Liver (tissue), 9 donors: Measurements from ENCODE around the gene KLK10. TPM values are rescaled to one million over a fixed set of nuclear protein-coding genes. Genes with fewer than 3 reads are reported as not detected.

Source experiments
- DNase-seq: peaks from one replicate; pipeline ENCODE4 v3.0.0-alpha.2; 2017; ENCODE audit warnings: low spot score
- H3K27ac ChIP-seq, 2 donors: one replicate each; pipeline ENCODE4 v1.7.0; 2013; ENCODE audit warnings: inconsistent platforms in 2 of 2, low read length in 2 of 2, control low read depth in 1 of 2, low read depth in 1 of 2, mild to moderate bottlenecking in 1 of 2
- H3K27me3 ChIP-seq, 4 donors: one replicate each; pipeline versions ENCODE4 v1.6.1 to v1.7.0; 2013; ENCODE audit warnings: low read length in 3 of 4, inconsistent platforms in 1 of 4, mild to moderate bottlenecking in 1 of 4, moderate library complexity in 1 of 4; ENCODE audit not compliant: control insufficient read depth in 4 of 4, insufficient read depth in 4 of 4
- H3K36me3 ChIP-seq, 4 donors: one replicate each; pipeline versions ENCODE4 v1.6.1 to v1.7.0; 2013; ENCODE audit warnings: low read length in 3 of 4, mild to moderate bottlenecking in 3 of 4, low read depth in 1 of 4, moderate library complexity in 1 of 4; ENCODE audit not compliant: control insufficient read depth in 4 of 4, insufficient read depth in 3 of 4
- H3K4me1 ChIP-seq, 4 donors: one replicate each; pipeline versions ENCODE4 v1.6.1 to v1.7.0; 2013; ENCODE audit warnings: low read length in 3 of 4, mild to moderate bottlenecking in 3 of 4, moderate library complexity in 1 of 4; ENCODE audit not compliant: control insufficient read depth in 4 of 4, insufficient read depth in 4 of 4
- H3K4me3 ChIP-seq, 3 donors: one replicate each; pipeline versions ENCODE4 v1.6.1 to v1.7.0; 2013; ENCODE audit warnings: low read length in 3 of 3, control low read depth in 1 of 3, low read depth in 1 of 3, mild to moderate bottlenecking in 1 of 3
- H3K9ac ChIP-seq, 2 donors: one replicate each; pipeline ENCODE4 v1.7.0; 2013; ENCODE audit warnings: low read length in 2 of 2, mild to moderate bottlenecking in 2 of 2, moderate library complexity in 2 of 2, control low read depth in 1 of 2, low read depth in 1 of 2
- H3K9me3 ChIP-seq, 4 donors: one replicate each; pipeline versions ENCODE4 v1.6.1 to v1.7.0; 2013; ENCODE audit warnings: low read length in 3 of 4; ENCODE audit not compliant: control insufficient read depth in 4 of 4
- ATF3 ChIP-seq: IDR thresholded peaks from 2 replicates; pipeline ENCODE4 v1.6.1; 2016; ENCODE audit warnings: antibody characterized with exemption
- EGR1 ChIP-seq, 2 donors: IDR thresholded peaks; 2 replicates each; pipeline ENCODE4 v1.6.1; 2016 to 2018; ENCODE audit warnings: antibody characterized with exemption in 2 of 2, low read depth in 2 of 2
- FOXA1 ChIP-seq: IDR thresholded peaks from 2 replicates; pipeline ENCODE4 v1.6.1; 2016; ENCODE audit warnings: antibody characterized with exemption
- FOXA2 ChIP-seq: IDR thresholded peaks from 2 replicates; pipeline ENCODE4 v1.6.1; 2016; ENCODE audit warnings: antibody characterized with exemption
- GABPA ChIP-seq, 2 donors: IDR thresholded peaks in 1 of 2; conservative IDR thresholded peaks in 1 of 2; 2 replicates each; pipeline ENCODE4 v1.6.1; 2016; ENCODE audit warnings: antibody characterized with exemption in 2 of 2, mild to moderate bottlenecking in 1 of 2, moderate library complexity in 1 of 2
- HNF4A ChIP-seq, 2 donors: conservative IDR thresholded peaks; 2 replicates each; pipeline ENCODE4 v1.6.1; 2016; ENCODE audit warnings: antibody characterized with exemption in 2 of 2, mild to moderate bottlenecking in 2 of 2
- JUND ChIP-seq, 2 donors: IDR thresholded peaks; 2 replicates each; pipeline ENCODE4 v1.6.1; 2016; ENCODE audit warnings: antibody characterized with exemption in 2 of 2
- MAX ChIP-seq: IDR thresholded peaks from 2 replicates; pipeline ENCODE4 v1.6.1; 2016; ENCODE audit warnings: antibody characterized with exemption
- NR2F2 ChIP-seq: IDR thresholded peaks from 2 replicates; pipeline ENCODE4 v1.6.1; 2016; ENCODE audit warnings: antibody characterized with exemption
- RAD21 ChIP-seq, 2 donors: IDR thresholded peaks; 2 replicates each; pipeline ENCODE4 v1.6.1; 2016; ENCODE audit warnings: antibody characterized with exemption in 2 of 2, mild to moderate bottlenecking in 2 of 2
- REST ChIP-seq: IDR thresholded peaks from 2 replicates; pipeline ENCODE4 v1.6.1; 2016; ENCODE audit warnings: antibody characterized with exemption, mild to moderate bottlenecking
- RXRA ChIP-seq, 2 donors: IDR thresholded peaks; 2 replicates each; pipeline ENCODE4 v1.6.1; 2017 to 2018; ENCODE audit warnings: antibody characterized with exemption in 2 of 2, mild to moderate bottlenecking in 1 of 2
- SP1 ChIP-seq: IDR thresholded peaks from 2 replicates; pipeline ENCODE4 v1.6.1; 2018; ENCODE audit warnings: antibody characterized with exemption, mild to moderate bottlenecking
- TAF1 ChIP-seq: conservative IDR thresholded peaks from 2 replicates; pipeline ENCODE4 v1.6.1; 2016; ENCODE audit warnings: antibody characterized with exemption, mild to moderate bottlenecking
- YY1 ChIP-seq: IDR thresholded peaks from 2 replicates; pipeline ENCODE4 v1.6.1; 2016; ENCODE audit warnings: antibody characterized with exemption, mild to moderate bottlenecking
- WGBS: extraction: QIAGEN DNeasy Blood & Tissue Kit; methylation state at CpG from one replicate; pipeline ENCODE4 v1.1.7; 2013; 5-methylcytosine and 5-hydroxymethylcytosine counted together
- polyA plus RNA-seq, 2 donors: library from polyadenylated mRNA; stranded (reverse) in 1 of 2; unstranded in 1 of 2; fragments of 200-250 nt in 1 of 2; fragments of >200 nt in 1 of 2; fragmentation: Nextera tagmentation in 1 of 2; extraction: Ambion mirVana in 1 of 2; gene quantifications; one replicate each; pipeline versions ENCODE4 v1.2.1 to v1.2.3, GENCODE V29; 2013 to 2015
- total RNA-seq, 2 donors: library from RNA; depleted of rRNA; stranded (reverse); fragments of >200 nt; gene quantifications; one replicate each; pipeline ENCODE4 v1.2.3, GENCODE V29; 2014
- TF ChIP-seq, protein P1 (sequence below): IDR thresholded peaks from 2 replicates; pipeline ENCODE4 v1.6.1; 2016; ENCODE audit warnings: antibody characterized with exemption
- TF ChIP-seq, protein P2 (sequence below): fragments of 150-350 bp; IDR thresholded peaks from 2 replicates; pipeline ENCODE4 v1.5.1; 2017; ENCODE audit warnings: improper control_type of control experiment, low read depth, low read length; ENCODE audit not compliant: missing input control
- donor health status: healthy.
- donor health status: healthy.
- donor health status: healthy.
- donor health status: healthy.
- donor health status: healthy.

Gene KLK10
- total and polyA plus RNA-seq, 4 donors, result 0.06 TPM; not detected in 3

DNA sequence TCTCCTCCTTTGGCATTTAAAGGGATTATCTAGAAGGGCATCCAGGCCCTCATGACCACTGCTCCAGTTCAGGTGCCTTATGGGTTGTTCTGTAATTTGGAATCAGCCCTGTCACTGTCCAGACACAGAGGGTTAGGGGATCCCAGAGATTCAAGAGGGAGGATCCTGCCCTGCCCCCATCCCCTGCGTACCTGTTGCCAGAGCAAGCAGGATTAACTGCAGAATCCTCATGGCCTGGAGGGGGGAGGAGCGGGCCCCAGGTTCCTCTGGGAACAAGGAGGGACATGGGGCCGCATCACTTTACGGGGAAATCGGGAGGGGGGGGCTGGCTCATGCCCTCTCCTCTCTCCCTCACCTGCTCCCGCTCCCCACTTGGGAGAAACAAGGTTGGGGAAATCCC lies 5.9 kb upstream of the KLK10 start:
- 61% methylated on average over 6 of the region's 6 CpGs for WGBS
- DNase-seq, result no peak
- no peak for TF ChIP-seq GABPA (IDR thresholded peaks at IDR 0.05 in 1 of 2, conservative IDR thresholded peaks at IDR 0.05 in 1 of 2)
- no peak for TF ChIP-seq HNF4A (conservative IDR thresholded peaks at IDR 0.05)
- TF ChIP-seq REST, result no peak
- no peak for TF ChIP-seq MAX
- TF ChIP-seq TAF1, result no peak
- TF ChIP-seq, protein P1, sequence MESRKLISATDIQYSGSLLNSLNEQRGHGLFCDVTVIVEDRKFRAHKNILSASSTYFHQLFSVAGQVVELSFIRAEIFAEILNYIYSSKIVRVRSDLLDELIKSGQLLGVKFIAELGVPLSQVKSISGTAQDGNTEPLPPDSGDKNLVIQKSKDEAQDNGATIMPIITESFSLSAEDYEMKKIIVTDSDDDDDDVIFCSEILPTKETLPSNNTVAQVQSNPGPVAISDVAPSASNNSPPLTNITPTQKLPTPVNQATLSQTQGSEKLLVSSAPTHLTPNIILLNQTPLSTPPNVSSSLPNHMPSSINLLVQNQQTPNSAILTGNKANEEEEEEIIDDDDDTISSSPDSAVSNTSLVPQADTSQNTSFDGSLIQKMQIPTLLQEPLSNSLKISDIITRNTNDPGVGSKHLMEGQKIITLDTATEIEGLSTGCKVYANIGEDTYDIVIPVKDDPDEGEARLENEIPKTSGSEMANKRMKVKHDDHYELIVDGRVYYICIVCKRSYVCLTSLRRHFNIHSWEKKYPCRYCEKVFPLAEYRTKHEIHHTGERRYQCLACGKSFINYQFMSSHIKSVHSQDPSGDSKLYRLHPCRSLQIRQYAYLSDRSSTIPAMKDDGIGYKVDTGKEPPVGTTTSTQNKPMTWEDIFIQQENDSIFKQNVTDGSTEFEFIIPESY, result no peak
- no peak overlapping the region for H3K4me3 ChIP-seq
- peaks cover 0 to 8% (median 0%) of the 10 kb centered on the region in 4 donors for H3K27me3 ChIP-seq
- H3K27ac ChIP-seq, result no peak overlapping the region
- no peaks in the 10 kb centered on the region for H3K4me1 ChIP-seq
- no peak overlapping the region for H3K9ac ChIP-seq
- H3K36me3 ChIP-seq, result no peaks in the 10 kb centered on the region
- peaks cover 0 to 3% (median 0%) of the 10 kb centered on the region in 4 donors for H3K9me3 ChIP-seq

DNA sequence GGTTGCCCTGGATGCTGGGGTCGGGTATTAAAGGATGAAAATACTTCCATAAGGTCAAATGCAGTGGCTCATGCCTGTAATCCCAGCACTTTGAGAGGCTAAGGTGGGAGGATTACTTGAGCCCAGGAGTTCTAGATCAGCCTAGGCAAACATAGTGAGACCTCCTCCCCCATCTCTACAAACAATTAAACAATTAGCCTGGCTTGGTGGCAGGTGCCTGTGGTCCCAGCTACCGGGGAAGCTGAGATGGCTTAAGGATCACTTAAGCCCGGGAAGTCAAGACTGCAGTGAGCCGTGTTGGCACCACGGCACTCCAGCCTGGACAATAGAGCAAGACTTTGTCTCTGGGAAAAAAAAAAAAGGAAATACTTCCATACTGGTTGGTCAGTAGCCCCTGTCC lies 5.4 kb upstream of the KLK10 start:
- Histone ChIP-seq H3K4me1 (peaks cover 0 to 4% (median 0%) of the 10 kb centered on the region in 4 donors), H3K4me3 (no peak overlapping the region), H3K27me3 (peaks cover 0 to 8% (median 0%) of the 10 kb centered on the region in 4 donors), H3K9ac (no peak overlapping the region), H3K9me3 (peaks cover 0 to under 1% (median 0%) of the 10 kb centered on the region in 4 donors), H3K27ac (no peak overlapping the region), H3K36me3 (no peaks in the 10 kb centered on the region)
- no peak for DNase-seq
- TF ChIP-seq, protein P2, sequence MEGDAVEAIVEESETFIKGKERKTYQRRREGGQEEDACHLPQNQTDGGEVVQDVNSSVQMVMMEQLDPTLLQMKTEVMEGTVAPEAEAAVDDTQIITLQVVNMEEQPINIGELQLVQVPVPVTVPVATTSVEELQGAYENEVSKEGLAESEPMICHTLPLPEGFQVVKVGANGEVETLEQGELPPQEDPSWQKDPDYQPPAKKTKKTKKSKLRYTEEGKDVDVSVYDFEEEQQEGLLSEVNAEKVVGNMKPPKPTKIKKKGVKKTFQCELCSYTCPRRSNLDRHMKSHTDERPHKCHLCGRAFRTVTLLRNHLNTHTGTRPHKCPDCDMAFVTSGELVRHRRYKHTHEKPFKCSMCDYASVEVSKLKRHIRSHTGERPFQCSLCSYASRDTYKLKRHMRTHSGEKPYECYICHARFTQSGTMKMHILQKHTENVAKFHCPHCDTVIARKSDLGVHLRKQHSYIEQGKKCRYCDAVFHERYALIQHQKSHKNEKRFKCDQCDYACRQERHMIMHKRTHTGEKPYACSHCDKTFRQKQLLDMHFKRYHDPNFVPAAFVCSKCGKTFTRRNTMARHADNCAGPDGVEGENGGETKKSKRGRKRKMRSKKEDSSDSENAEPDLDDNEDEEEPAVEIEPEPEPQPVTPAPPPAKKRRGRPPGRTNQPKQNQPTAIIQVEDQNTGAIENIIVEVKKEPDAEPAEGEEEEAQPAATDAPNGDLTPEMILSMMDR, result no peak
- TF ChIP-seq SP1 (no peak), JUND (IDR thresholded peaks at IDR 0.05) (no peak), EGR1 (IDR thresholded peaks at IDR 0.05; ENCODE audit: low read depth in 2 of 2) (no peak), ATF3 (no peak), FOXA1 (no peak), TAF1 (no peak), RAD21 (IDR thresholded peaks at IDR 0.05) (no peak), FOXA2 (no peak), MAX (no peak), NR2F2 (no peak), YY1 (no peak), RXRA (IDR thresholded peaks at IDR 0.05) (no peak), GABPA (IDR thresholded peaks at IDR 0.05 in 1 of 2, conservative IDR thresholded peaks at IDR 0.05 in 1 of 2) (no peak)
- 25% methylated on average over 5 of the region's 5 CpGs for WGBS
